ENCODE results near the gene LRRC36.

Gene LRRC36

GRCh38 chr16:67392301-67393059 lies 65.9 kb downstream of the LRRC36 start:
- no peak for DNase-seq

GRCh38 chr16:67393111-67393787 lies 66.6 kb downstream of the LRRC36 start, which contains the start of gene TPPP3:
Gene TPPP3 (minus strand): TSS chr16:67393498. CDS start chr16:67391111, 2,387 bp downstream.
- peak; percentile 92 for DNase-seq

- DNase-seq = no peak
Measured at GRCh38 chr16:67393788-67394154, 67.2 kb downstream of the LRRC36 start.

- no peak for DNase-seq
Measured at GRCh38 chr16:67394155-67395104, 67.8 kb downstream of the LRRC36 start.

GRCh38 chr16:67395105-67395457 lies 68.5 kb downstream of the LRRC36 start:
- no peak for DNase-seq

- DNase-seq = peak; percentile 95
Measured at GRCh38 chr16:67395458-67396158, 69.0 kb downstream of the LRRC36 start.

- peak; percentile 93 for DNase-seq
Measured at GRCh38 chr16:67396159-67397035, 69.8 kb downstream of the LRRC36 start.

GRCh38 chr16:67397036-67397801 lies 70.6 kb downstream of the LRRC36 start:
- no peak for DNase-seq

- DNase-seq = no peak
Measured at GRCh38 chr16:67397812-67398545, 71.4 kb downstream of the LRRC36 start.

GRCh38 chr16:67398546-67399217 lies 72.1 kb downstream of the LRRC36 start:
- DNase-seq = no peak

- no peak for DNase-seq
Measured at GRCh38 chr16:67399218-67399733, 72.7 kb downstream of the LRRC36 start.

GRCh38 chr16:67399749-67400704 lies 73.4 kb downstream of the LRRC36 start:
- no peak for DNase-seq

- DNase-seq = no peak
Measured at GRCh38 chr16:67400901-67401300, 74.3 kb downstream of the LRRC36 start.

- no peak for DNase-seq
Measured at GRCh38 chr16:67403976-67404555, 77.5 kb downstream of the LRRC36 start.

GRCh38 chr16:67404740-67405226 lies 78.2 kb downstream of the LRRC36 start:
- DNase-seq = no peak

GRCh38 chr16:67405336-67405735 lies 78.7 kb downstream of the LRRC36 start:
- DNase-seq = no peak

Data from NCI-H1436 (cell line).